ENCODE data around the gene MAP3K21. TPM values are rescaled to one million over a fixed set of nuclear protein-coding genes. Genes with fewer than 3 reads are reported as not detected.

MAP3K21 gene
- total RNA-seq, 1 donor from 2014 or later, result 11.0 TPM

DNA sequence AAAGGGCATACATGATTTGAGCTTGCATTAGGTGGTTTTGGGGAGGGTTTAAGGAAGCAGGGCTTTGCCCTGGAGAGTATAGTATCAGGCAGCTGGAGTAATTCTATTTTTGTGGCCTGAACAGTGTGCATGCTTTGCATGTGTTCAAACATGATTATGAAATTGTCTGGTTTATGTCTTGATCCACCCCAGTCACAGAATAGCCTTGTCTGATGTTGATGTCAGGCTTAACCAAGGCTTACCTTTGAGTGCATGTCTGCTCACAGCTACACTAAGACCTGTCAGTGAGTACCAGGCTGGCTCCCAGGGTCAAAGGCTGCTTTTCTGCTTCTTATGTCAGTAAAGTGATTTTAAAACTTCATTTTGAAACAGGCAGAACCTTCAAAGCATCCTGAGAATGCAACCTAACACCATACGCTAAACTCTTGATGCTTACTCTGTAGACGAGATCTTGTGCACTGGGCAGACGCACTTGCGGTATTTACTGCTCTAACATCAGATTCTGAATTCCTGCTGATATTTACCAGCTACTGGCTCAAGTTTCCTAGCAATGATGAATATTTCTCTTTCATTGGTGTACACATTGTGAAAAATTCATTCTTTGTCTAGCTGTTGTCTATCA is 78.9 kb downstream of the MAP3K21 start:
- DNase-seq (ENCODE audit: low read depth), result no peak
- H3K4me3 ChIP-seq (ENCODE audit: low read depth, low read length), result no peak overlapping the region
- TF ChIP-seq, protein P1, sequence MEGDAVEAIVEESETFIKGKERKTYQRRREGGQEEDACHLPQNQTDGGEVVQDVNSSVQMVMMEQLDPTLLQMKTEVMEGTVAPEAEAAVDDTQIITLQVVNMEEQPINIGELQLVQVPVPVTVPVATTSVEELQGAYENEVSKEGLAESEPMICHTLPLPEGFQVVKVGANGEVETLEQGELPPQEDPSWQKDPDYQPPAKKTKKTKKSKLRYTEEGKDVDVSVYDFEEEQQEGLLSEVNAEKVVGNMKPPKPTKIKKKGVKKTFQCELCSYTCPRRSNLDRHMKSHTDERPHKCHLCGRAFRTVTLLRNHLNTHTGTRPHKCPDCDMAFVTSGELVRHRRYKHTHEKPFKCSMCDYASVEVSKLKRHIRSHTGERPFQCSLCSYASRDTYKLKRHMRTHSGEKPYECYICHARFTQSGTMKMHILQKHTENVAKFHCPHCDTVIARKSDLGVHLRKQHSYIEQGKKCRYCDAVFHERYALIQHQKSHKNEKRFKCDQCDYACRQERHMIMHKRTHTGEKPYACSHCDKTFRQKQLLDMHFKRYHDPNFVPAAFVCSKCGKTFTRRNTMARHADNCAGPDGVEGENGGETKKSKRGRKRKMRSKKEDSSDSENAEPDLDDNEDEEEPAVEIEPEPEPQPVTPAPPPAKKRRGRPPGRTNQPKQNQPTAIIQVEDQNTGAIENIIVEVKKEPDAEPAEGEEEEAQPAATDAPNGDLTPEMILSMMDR (conservative IDR thresholded peaks at IDR 0.05; ENCODE audit: low read depth, low read length), result no peak

DNA sequence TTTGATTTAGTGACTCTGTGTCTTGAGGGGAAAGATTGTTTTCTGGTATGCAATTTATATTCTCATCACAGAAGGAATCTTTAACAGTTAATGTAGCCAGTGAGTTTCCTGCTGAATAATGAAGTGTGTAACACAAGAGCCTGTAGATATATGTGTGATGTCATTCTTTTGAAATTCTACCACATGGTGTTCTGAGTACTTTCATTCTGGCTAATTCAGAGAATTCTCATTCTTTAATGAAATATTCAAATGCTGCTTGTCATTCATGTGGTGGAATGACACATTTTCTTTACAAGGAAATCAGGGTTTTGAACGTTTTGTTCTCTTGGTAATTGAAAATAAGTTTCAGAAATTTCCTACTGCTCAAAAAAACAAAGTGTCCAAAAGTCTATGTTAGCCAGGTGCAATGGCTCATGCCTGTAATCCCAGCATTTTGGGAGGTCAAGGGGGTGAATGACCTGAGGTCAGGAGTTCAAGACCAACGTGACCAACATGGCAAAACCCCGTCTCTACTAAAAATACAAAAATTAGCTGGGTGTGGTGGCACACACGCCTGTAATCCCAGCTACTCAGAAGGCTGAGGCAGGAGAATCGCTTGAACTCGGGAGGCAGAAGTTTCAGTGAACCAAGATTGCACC is 79.6 kb downstream of the MAP3K21 start:
- H3K4me3 ChIP-seq (ENCODE audit: low read depth, low read length), result no peak overlapping the region
- TF ChIP-seq, protein P1 (conservative IDR thresholded peaks at IDR 0.05; ENCODE audit: low read depth, low read length), result no peak
- no peak for DNase-seq (ENCODE audit: low read depth)

DNA sequence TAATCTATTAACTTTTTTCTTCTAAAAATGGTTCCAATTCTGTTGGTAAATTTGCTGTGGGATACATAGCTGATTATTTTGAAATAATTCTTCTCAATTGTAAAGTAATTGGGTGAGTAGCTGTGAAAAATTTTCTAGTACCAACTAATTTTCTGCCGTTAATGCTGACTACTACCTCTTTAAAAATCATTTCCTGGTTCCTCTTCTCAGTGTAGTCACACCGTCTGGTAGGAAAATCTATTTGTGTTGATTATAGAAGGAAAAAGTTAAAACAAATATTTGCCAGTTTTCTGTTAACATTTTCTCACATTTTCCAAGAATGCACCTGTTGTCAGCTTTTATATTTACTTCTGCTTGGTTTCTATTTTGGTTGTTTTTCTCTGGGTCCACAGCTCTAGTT is 82.0 kb downstream of the MAP3K21 start:
- no peak for DNase-seq (ENCODE audit: low read depth)
- no peak overlapping the region for H3K4me3 ChIP-seq (ENCODE audit: low read depth, low read length)
- TF ChIP-seq, protein P1 (conservative IDR thresholded peaks at IDR 0.05; ENCODE audit: low read depth, low read length), result no peak

DNA sequence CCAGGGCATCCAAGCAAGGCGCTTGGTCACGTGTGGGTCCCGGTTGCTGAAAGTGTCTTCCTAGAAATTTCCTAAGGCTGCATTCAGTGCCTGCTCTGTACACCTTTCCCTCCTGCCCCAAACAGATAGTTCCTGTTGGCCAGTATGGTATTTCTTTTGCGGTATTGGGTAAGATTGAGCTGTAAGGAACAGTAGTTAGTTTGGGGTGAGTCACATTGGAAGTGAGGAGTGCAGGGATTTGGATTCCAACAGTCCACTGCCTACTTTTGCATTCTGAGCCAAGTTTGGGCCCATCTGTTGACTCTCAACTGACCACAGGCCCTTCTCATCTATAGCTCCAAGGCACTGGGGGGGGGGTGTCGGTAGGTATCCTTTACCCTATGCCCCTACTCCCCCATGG is 83.4 kb downstream of the MAP3K21 start:
- no peak for DNase-seq (ENCODE audit: low read depth)
- TF ChIP-seq, protein P1 (conservative IDR thresholded peaks at IDR 0.05; ENCODE audit: low read depth, low read length), result no peak
- H3K4me3 ChIP-seq (ENCODE audit: low read depth, low read length), result no peak overlapping the region

DNA sequence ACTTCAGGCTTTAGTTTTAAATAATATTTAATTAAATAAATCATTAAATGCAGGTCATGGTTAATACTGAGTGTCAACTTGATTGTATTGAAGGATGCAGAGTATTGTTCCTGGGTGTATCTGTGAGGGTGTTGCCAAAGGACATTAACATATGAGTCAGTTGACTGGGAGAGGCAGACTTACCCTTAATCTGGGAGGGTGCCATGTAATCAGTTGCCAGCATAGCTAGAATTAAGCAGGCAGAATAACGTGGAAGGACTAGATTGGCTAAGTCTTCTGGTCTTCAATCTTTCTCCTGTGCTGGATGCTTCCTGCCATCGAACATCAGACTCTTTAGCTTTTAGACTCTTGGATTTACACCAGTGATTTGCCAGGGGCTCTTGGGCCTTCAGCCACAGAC is 85.3 kb downstream of the MAP3K21 start:
- no peak overlapping the region for H3K4me3 ChIP-seq (ENCODE audit: low read depth, low read length)
- TF ChIP-seq, protein P1 (conservative IDR thresholded peaks at IDR 0.05; ENCODE audit: low read depth, low read length), result no peak
- no peak for DNase-seq (ENCODE audit: low read depth)

DNA sequence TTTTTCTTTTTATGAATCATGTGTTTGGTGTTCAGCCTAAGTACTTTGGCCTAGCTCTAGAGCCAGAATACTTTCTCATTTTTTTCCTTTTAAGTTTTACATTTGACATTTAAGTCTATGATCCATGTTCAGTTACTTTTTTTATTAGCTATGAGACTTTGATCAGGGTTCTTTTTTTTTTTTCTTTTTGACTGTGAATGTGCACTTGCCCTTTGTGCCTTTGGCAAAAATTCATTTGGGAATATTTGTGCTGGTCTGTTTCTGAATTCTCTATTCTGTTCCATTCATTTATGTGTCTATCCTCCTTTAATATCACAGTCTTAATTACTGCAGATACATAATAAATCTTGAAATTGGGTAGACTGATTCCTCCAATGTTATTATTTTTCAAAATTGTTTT is 93.8 kb downstream of the MAP3K21 start:
- no peak overlapping the region for H3K4me3 ChIP-seq (ENCODE audit: low read depth, low read length)
- DNase-seq (ENCODE audit: low read depth), result no peak
- TF ChIP-seq, protein P1 (conservative IDR thresholded peaks at IDR 0.05; ENCODE audit: low read depth, low read length), result no peak

DNA sequence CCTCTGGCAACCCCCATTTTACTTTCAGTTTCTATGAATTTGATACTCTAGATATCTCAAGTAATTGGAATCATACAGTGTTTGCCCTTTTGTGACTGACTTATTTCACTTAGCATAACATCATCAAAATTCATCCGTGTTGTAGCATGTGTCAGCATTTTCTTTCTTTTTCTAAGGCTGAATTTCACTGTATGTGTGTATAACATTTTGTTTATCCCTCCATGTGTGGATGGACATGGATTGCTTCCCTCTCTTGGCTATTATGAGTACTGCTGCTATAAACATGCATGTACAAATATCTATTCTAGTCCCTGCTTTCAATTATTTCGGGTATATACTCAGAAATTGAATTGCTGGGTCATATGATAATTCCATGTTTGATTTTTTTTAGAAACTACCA is 97.3 kb downstream of the MAP3K21 start:
- DNase-seq (ENCODE audit: low read depth), result no peak
- TF ChIP-seq, protein P1 (conservative IDR thresholded peaks at IDR 0.05; ENCODE audit: low read depth, low read length), result peak; percentile 67
- peak overlapping the region; percentile 17 for H3K4me3 ChIP-seq (ENCODE audit: low read depth, low read length)
